NCI-H128 (cell line): ENCODE measurements around the gene ABHD12.
"Not testable (repeated sequence)": the region's sequence is repeated elsewhere in the genome, so short reads cannot be mapped to it uniquely, and the experiment has no call there.

Experiments used
- DNase-seq: peaks from one replicate; lab custom pipeline; 2025; ENCODE audit not compliant: unreplicated experiment; lab: John Stamatoyannopoulos, UW

ABHD12 gene

DNA sequence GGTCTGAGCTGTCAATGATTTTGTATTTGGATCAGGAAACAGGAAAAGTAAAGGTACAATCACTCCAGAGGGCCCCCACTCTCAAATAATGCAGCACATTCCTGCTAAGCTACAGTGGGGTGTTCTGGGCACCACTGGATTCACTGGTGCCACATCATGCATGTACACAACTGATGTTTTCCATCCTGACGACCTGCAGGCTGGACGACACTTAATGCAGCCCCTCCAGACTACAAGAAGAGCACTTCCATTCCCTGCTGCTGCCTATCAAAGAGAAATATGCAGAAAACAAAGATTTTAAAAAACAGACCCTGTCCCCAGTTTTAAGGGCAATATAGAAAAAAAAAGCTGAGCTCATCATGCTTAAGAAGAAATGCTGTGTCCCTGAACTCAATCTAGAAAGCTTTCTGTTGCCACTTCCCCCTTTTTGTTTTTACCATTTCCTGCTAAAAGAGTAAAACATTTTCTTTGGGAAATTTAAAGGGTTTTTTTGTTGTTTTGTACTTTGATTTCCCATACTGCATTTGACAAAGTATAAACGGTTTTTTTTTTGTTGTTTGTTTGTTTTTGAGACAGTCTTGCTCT, 35.5 kb downstream of the ABHD12 start:
- no peak for DNase-seq

DNA sequence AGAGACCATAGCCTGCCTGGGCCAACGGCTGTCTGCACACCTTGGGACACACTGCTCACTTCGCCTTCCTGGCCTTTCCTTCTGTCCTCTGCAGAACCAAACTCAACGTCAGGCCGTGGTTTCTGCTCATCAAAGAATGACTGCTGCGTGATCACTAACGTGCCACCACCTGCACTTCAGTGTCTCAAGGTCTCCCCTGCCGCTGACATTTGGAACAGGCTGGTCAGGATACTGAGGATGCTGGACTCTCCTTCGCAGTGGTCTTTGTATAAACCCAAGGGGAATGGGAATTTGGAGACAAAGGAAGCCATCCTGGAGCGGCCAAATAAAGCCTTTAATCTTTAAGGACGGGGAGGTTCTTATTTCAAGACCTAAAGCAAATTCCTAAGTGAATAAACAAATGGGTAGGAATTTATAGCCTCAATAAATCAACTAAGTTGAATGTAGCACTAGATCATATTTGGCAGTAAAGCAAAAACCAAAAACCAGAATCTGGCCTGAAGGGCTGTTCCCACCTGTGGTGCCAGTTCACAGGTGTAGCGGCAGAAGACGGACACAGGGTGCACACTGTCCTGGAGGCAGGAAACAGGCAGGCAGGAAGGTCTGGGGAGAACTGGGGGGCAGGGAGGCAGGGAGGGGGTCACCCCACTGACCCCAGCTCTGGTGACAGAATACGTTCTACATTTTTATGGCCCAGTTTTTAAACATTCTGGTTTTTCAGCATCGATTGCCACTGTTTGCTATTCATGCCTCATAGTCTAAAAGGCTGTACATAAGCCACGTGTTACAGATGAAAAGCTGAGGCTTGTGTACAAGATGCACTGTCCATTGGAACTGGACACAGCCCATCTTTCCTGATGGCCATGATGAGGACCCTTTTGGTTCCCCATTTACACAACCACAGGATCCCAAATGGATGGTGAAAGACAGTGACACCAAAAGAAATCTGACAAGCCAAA, 36.6 kb downstream of the ABHD12 start:
- no peak for DNase-seq

DNA sequence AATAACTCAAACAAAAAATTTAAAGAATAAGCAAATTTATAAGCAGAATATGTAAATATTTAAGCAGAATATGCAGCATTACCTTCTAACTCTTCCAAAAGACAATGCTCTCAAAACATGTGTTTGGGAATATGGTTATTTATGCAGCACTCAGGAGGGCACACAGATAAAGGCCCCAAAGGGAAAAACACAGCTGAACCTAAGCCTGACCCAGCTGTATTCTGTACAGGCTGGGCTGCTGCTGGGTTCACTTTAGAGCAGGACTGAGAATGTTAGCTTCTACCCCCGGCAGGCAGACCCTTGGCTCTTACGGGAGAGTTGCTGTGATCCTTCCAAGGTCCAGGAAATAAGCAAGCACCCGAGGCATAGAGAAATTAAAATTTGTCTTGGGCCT, 37.3 kb downstream of the ABHD12 start:
- DNase-seq = no peak

DNA sequence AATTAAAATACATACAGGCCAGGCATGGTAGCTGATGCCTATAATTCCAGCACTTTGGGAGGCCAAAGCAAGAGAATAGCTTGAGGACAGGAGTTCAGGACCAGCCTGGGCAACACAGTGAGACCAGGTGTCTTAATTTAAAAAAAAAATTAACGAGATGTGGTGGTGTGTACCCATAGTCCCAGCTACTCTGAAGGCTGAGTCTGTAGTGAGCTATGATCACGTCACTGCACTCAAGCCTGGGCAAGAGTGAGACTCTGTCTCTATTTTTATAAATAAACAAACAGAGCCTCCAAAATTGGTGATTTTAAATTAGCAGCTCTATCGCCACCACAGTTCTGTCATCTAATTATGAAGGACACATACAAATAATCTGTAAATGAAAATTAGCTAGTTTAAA, 37.9 kb downstream of the ABHD12 start:
- DNase-seq = no peak

DNA sequence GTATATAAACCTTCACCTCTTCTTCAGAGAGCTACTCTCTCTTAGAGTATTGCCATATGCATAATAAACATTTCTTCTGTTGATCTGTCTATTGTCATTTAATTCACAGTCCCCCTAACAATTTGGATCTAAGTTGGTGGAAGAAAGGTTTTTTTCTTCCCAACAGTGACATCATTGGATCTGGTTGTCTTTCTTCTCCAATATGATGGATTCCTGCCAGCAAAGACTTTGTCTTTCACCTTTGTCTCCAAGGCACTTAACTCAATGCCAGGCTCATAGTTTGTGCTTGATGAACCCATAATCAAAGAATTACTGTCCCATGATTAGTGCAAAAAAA, 39.6 kb downstream of the ABHD12 start:
- no peak for DNase-seq

DNA sequence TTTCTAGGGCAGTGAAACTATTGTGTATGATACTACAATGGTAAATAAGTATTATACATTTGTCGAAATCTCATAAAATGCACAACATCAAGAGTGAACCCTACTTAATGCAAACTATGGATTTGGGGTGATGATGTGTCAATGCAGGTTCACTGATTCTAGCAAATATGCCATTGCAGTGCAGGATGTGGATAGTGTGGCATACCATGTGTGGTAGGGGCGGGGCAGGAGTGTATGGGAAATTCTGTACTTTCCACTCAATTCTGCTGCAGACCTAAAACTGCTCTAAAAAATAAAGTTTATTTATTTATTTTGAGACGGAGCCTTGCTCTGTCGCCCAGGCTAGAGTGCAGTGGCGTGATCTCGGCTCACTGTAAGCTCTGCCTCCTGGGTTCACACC, 44.3 kb downstream of the ABHD12 start:
- DNase-seq = no peak

DNA sequence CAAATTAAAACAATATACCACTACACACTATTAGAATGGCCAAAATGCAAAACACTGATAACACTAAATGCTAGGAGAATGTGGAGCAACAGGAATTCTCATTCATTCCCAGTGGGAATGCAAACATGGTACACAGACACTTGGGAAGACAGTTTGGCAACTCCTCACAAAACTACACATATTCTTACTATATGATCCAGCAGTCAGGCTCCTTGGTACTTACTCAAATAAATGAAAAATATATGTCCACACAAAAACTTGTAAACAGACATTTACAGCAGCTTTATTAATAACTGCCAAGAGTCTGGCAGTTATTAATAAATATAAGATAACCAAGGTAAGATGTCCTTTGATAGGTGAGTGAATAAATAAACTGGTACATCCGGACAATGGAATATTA, 44.9 kb downstream of the ABHD12 start:
- no peak for DNase-seq

DNA sequence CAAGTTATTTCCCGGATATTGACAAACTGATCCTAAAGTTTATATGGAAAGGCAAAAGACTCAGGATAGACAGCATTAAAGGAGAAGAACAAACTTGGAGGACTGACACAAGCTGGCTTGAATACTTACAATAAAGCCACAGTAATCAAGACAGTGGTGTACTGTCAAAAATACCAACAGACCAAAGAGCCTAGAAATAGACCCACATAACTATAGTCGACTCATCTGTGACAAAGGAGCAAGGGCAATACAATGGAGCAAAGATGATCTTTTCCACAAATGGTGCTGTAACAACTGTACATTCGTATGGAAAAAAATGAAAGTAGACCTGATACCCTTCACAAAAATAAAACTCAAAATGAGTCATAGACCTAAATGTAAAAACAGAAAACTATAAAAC, 46.0 kb downstream of the ABHD12 start:
- no peak for DNase-seq

DNA sequence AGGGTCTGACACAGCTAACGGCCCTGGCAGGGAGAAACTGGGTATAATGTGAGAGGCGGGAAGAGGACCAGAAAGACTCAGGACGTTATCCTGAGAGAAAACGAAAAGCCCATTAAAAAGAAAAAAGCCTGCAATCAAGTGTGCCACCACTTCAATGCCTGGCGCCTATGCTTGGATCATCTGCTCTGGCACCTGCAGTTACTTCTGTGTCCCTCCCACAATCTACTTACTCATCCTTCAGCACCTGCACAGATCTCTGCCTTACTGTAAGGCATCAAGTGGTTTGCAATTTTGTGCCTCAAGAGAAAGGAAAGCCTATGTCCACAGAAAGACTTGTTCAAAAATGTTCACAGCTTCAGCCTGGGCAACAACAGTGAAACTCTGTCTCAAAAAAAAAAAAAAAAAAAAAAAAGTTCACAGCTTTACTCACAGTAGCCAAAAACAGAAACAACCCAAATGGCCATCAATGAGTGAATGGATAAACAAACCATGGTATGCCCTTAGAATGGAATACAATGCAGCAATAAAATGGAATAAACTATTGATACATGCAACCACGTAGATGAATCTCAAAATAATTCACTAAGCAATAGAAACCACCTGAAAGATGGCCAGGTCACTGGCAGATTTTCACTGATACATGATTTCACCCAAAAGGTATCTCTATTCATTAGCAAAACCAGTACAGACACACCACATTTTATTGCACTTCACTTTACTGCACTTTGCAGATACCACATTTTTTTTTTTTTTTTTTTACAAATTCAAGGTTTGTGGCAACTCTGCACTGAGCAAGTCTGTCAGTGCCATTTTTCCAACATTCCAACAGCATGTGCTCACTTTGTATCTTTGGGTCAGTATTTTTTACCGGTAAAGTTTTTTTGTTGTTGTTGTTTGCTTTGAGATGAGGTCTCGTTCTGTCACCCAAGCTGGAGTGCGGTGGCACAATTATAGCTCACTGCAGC, 48.6 kb downstream of the ABHD12 start:
- no peak for DNase-seq

DNA sequence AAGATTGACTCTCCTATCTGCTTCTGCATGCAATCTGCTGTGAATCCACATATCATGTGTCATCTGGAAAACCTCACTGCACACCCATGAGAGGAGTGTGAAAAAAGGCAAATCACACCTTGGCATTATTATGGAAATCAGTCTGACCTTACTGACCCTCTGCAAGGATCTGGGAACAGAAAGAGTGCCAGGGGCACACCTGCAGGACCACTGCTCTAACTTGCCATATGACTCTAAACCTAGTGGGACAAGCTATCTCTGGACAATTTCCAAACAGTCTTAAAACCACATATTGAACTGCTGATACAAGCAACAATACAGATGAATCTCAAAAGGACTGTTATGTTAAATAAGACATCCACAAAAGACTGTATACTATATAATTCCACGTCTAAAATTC, 50.3 kb downstream of the ABHD12 start:
- no peak for DNase-seq

DNA sequence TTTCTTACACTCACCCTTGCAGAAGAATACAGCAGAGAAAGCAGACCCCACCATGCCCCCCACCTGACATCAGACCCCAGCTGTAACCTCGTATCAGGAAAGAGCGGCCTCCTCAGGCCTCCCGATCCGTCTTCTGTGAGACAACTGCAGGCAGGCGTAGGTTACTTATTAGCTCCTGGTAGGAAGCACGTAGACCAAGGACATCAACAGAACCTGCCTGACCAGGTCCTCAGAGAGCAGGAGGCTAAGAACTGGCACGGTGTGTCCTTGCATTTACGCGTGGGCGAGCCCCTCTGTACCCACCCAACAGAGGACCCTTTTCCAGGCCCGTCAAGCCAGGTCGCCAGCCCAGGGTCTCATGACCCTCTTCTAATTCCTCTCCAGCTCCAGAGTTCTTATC, 51.0 kb downstream of the ABHD12 start:
- DNase-seq = no peak

DNA sequence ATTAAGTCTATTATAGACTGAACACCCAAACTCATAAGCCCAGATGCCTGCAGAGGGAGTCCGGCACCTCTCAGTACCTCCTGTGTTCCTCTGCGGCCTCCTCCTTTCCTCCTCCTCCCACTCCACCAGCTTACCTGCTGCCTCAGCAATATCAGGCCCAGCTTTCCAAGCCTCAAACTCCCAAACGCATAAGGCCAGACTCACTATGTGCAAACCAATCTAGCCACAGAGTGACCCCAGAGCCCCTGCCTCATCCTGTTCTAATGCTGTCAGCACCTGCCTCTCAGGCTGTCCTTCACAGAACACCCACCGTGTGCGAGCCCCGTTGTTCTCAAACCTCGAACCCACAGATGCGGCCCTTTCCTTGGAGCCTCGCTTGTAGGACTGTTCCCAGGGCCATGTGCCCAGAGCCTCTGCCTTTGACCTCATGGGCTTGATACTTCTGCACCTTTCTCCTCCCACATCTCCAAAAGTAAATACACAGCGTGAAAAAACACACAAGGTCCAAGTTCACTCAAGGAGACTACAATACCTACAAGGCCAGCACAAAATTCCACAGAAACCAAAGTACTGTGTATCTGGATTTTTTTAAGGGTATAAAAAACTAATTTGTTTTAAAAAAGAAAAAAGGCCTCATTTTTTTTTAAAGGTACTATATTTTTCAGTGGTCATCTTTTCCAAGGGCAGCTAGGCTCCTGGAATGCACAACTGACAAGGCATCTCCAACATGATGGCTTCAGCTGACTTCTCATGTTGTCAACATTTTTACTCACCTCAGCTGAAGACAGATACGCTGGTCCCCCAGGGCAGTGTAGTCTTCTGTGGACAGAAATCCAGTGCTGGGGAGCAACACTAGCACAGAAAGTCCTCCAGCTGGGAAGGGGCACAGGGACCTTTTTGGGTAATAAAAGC, 52.3 kb downstream of the ABHD12 start:
- no peak for DNase-seq

DNA sequence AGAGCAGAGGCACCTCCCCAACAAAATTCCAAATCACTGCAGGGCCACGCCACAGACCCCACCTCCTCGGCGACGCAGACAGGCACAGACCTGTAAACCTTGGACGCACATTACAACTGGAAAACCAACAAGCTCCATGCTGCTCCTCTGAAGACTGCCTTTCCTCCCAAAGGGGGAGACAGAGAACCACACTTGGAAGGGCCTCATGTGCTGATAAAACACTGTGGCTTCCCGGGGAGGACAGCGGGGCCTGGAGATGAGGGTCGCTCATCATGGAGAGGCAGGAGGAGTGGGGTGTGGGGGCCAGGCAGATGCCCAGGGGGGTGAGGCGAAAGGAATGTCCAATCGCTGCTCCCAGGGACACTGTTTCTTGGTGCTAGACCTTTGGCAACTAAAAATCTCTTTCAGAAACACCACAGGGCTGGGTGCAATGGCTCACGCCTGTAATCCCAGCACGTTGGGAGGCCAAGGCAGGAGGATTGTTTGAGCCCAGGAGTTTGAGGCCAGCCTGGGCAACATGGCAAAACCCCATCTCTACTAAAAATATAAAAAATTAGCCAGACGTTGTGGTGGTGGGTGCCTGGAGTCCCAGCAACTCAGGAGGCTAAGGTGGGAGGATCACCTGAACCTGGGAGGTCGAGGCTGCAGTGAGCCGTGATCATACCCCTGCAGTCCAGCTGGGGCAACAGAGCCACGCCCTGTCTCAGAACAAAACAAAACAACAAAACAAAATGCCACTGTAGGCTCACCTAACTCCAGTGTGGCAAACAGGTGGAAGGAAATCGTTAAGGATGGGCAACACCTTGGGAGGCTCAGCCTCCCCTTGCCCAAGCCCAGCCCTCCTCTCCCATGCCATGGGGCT, 53.8 kb downstream of the ABHD12 start:
- DNase-seq = no peak

DNA sequence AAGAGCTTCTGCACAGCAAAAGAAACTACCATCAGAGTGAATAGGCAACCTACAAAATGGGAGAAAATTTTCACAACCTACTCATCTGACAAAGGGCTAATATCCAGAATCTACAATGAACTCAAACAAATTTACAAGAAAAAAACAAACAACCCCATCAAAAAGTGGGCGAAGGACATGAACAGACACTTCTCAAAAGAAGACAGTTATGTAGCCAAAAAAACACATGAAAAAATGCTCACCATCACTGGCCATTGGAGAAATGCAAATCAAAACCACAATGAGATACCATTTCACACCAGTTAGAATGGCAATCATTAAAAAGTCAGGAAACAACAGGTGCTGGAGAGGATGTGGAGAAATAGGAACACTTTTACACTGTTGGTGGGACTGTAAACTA, 55.7 kb downstream of the ABHD12 start:
- DNase-seq = not testable (repeated sequence)

DNA sequence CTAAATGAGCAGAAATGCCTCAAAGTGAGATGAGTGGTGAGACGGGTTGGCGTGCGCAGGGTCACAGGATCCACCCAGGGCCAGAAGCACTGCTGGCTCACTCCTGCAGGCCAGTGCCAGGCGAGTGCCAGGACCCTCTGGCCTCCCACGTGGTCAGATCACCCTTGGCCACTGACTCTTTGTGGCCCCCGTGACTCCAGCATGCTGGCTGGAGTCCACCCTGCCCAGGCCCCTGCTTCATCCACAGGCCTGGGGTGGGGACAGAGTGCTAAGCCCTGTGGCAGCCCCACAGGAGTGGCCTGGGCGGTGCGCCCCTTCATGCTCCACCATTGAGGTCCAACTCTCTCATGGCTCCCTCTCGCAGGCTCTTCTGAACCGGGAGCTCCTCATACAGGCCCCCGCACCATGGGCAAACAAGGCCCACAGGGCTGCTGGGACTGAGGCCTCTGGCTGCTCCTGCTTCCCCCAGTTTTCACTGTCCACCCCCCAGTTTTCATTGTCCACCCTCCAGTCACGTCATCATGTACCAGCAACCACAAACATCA, 61.6 kb downstream of the ABHD12 start:
- DNase-seq = no peak

DNA sequence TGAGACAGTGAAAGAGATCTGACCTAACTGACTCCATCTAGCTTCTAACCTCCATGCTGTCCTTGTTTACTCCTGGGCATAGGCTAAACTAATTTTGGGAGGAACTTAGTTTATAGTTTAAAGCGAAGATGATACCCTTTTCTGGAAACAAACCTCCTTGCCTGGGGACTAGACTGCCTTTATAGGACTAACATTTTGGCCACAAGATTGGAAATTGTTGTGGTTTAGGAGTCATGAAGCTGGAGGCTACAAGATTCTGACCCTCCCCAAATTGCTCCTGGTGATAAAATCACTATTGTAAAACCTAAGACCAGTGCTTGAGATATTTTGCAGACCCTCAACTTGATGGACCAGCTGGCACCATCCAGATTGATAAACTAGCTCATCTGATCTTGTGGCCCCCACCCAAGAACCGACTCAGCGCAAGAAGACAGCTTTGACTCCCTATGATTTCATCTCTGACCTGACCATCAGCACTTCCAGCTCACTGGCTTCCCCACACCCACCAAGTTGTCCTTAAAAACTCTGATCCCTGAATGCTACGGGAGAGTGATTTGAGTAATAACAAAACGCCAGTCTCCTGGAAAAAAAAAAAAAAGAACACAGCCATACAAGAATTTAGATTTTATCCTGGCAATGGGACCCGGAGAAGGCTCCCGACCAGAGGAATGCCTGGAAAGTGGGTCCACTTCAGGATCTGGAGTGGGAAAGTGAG, 63.0 kb downstream of the ABHD12 start:
- no peak for DNase-seq

DNA sequence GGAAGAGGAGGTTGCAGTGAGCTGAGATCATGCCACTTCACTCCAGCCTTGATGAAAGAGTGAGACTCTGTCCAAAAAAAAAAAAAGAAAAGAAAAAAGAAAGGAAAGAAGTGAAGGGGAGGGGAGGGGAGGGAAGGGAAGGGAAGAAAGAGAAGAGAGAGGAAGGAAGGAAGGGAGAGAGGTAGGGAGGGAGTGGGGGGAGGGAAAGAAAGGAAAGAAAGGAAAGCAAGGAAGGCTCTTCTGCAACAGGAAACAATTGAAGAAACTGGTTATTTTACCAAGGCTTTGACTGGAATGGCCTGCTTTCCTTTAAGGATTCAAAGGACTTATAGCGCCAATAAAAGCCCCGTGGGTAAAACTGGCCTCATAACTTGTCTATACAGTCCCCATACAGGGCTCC, 64.6 kb downstream of the ABHD12 start:
- DNase-seq = no peak

DNA sequence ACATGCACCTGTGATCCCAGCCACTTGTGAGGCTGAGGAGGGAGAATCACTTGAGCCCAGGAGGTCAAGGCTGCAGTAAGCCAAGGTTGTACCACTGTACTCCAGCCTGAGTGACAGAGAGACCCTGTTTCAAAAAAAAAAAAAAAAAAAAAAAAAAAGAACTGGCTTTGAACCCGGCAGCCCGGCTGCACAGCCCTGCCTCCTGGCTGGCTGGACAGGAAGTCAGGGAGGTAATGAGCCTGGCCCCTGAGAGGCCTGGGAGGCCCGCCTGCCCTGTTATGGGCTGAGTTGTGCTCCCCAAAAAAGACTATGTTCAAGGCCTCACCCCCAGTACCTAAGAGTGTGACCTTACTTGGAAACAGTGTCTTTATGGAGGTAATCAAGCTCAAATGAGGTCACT, 65.6 kb downstream of the ABHD12 start:
- DNase-seq = no peak

DNA sequence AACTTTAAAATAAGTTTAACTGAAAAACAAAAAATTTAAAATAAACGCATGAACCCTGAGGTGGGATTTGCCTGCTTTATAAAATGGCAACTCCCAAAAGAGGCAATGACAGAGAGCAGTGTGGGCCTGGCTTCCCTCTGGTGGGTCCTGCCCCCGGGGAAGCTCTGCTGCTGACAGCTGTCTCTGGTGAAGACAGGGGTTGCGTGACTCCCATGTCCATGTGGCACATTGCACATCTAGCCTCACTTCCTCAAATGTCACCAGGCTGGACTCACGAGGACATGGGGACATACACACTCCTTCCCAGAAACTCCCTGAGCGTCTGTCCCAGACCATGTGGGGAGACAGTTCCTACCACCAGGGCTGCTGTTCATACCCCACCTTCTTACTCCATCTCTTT, 66.2 kb downstream of the ABHD12 start:
- DNase-seq = no peak
